Activated CD4-positive, alpha-beta memory T cell treated with anti-CD3 and anti-CD28 coated beads, Interleukin-2, amount 10 ng/mL, durations not matched to agents 7 days and 5 days (primary cell): ENCODE measurements around the gene GJB4. TPM values are rescaled to one million over a fixed set of nuclear protein-coding genes. Genes with fewer than 3 reads are reported as not detected.
"Not testable (repeated sequence)": the region's sequence is repeated elsewhere in the genome, so short reads cannot be mapped to it uniquely, and the experiment has no call there.

Experiments
- CTCF ChIA-PET: fragments of 350-600 bp; sonication (Branson Sonifier 250); formaldehyde crosslinking; loops from one replicate; lab custom pipeline; 2021; ENCODE audit warnings: antibody characterized with exemption, inconsistent platforms; lab: Charles Lee
- POLR2A ChIA-PET: fragments of 350-600 bp; sonication (Branson Sonifier 250); formaldehyde crosslinking; loops from one replicate; lab custom pipeline; 2021; ENCODE audit warnings: antibody characterized with exemption; lab: Charles Lee
- DNase-seq: peaks from one replicate; pipeline ENCODE4 v3.0.0-alpha.2; 2020
- H3K27ac Mint-ChIP-seq: one replicate; pipeline ENCODE4 v1.8.0; 2021; ENCODE audit warnings: mild to moderate bottlenecking, mixed read lengths
- H3K27me3 Mint-ChIP-seq: one replicate; pipeline ENCODE4 v1.8.0; 2021; ENCODE audit warnings: mixed read lengths
- H3K36me3 Mint-ChIP-seq: one replicate; pipeline ENCODE4 v1.8.0; 2021; ENCODE audit warnings: low read depth, mixed read lengths
- H3K4me1 Mint-ChIP-seq: one replicate; pipeline ENCODE4 v1.8.0; 2021; ENCODE audit warnings: mixed read lengths
- H3K4me3 Mint-ChIP-seq: one replicate; pipeline ENCODE4 v1.8.0; 2021; ENCODE audit warnings: mild to moderate bottlenecking, mixed read lengths
- H3K9me3 Mint-ChIP-seq: one replicate; pipeline ENCODE4 v1.8.0; 2021; ENCODE audit warnings: mixed read lengths
- total RNA-seq, 2 experiments: library from RNA; stranded (reverse); gene quantifications; one replicate each; pipeline ENCODE4 v1.2.3, GENCODE V29; 2021

GJB4 gene
- total RNA-seq, 2 experiments from 2014 or later: not detected

DNA sequence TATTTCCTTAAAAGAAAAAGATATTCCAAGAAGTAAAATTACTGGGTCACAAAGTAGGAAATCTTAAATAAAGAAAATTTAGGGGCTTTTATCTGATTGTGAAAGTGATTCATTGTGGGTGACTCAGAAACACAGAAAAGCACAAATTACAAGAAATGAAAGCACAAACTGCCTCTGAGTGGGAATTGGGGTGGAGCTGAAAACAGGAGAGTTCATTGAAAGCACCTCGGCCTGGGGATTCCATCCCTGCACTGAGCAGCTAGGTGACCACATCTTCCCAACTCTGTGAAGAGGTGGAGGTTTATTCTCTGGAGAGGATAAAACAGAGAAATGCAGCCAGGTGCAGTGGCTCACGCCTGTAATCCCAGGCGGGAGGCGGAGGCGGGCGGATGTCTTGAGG lies 40.7 kb downstream of the GJB4 start:
- CTCF ChIA-PET: interaction anchor here (1.7 kb wide), 1 partner anchor 52 kb away, joined by 4 read pairs; no protein-coding TSS in a partner anchor
- POLR2A ChIA-PET: no interaction called here
- H3K9me3 Mint-ChIP-seq: no peaks in the 10 kb centered on the region
- H3K27me3 Mint-ChIP-seq: peaks cover 34% of the 10 kb centered on the region
- H3K4me3 Mint-ChIP-seq: no peak overlapping the region
- H3K27ac Mint-ChIP-seq: no peak overlapping the region
- no peaks in the 10 kb centered on the region for H3K36me3 Mint-ChIP-seq
- no peak for DNase-seq
- H3K4me1 Mint-ChIP-seq: peaks cover 8% of the 10 kb centered on the region

GRCh38 chr1:34803770-34804169 lies 44.2 kb downstream of the GJB4 start:
- peaks cover 2% of the 10 kb centered on the region for H3K4me1 Mint-ChIP-seq

DNA sequence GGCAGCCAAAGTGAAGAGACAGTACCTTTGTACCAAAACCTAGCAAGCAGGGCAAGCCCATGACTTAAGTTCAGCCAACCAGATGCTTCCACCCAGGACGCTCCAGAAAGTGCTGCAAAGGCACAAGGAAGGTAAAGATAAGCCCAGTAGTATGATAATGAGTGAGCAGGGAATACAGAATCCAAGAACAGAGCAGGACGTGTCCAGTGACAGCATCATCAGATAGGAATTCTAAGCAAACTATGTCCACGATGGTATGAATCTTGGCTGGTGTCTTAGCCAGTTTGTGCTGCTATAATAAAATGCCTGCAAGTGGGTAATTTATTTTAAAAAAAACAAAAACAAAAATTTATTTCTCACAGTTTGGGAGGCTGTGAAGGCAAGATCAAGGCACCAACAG lies 46.9 kb downstream of the GJB4 start:
- ChIA-PET POLR2A (no interaction called here), CTCF (no interaction called here)
- H3K27me3 Mint-ChIP-seq: peaks cover 8% of the 10 kb centered on the region
- no peak overlapping the region for H3K27ac Mint-ChIP-seq
- DNase-seq: no peak
- peaks cover 2% of the 10 kb centered on the region for H3K9me3 Mint-ChIP-seq
- no peaks in the 10 kb centered on the region for H3K36me3 Mint-ChIP-seq
- H3K4me1 Mint-ChIP-seq: no peaks in the 10 kb centered on the region
- no peak overlapping the region for H3K4me3 Mint-ChIP-seq

More at GRCh38 chr1:34803770-34804169, 44.2 kb downstream of the GJB4 start:
- H3K27me3 Mint-ChIP-seq: peaks cover 13% of the 10 kb centered on the region
- H3K27ac Mint-ChIP-seq: no peak overlapping the region
- CTCF ChIA-PET: interaction anchor here (0.9 to 1.1 kb wide), 2 partner anchors 17 to 49 kb away, joined by 3 read pairs; no protein-coding TSS in a partner anchor
- no peak for DNase-seq
- no peaks in the 10 kb centered on the region for H3K9me3 Mint-ChIP-seq
- no peak overlapping the region for H3K4me3 Mint-ChIP-seq
- POLR2A ChIA-PET: no interaction called here
- no peaks in the 10 kb centered on the region for H3K36me3 Mint-ChIP-seq

DNA sequence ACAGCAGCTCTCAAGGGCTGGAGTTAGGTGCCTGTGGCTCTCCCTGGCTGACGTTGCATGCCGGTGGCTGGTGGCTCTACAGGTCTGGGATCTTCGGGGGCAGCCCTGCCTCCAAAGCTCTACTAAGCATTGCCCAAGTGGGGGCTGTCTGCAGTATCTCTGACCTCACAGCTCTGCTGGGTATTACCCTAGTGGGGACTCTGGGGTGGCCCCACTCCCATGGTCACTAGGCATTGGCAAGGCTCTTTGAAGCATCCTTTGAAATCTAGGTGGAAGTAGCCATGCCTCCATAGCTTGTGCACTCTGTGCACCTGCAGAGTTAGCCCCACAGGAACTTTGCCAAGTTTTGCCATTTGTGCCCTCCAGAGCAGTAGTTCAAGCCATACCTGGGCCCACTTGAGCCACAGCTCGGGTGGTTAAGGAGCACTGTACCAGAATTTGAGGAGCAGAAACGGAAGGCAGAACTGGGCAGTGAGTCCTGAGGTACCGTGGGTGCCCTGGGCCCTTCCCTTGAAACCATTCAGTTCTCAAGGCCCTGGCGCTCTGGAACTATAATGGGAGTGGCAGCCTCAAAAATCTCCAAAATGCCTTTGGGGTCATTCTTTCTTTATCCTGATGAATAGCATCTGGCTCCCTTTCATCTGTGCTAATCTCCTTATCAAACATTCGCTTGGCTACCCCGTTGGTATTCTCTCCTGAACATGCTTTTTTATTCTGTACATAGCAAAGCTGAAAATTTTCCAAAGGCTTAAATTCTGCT lies 48.7 kb downstream of the GJB4 start:
- Mint-ChIP-seq H3K27me3 (peaks cover 8% of the 10 kb centered on the region), H3K9me3 (peaks cover 2% of the 10 kb centered on the region), H3K4me1 (no peaks in the 10 kb centered on the region), H3K27ac (no peak overlapping the region), H3K36me3 (no peaks in the 10 kb centered on the region), H3K4me3 (no peak overlapping the region)
- ChIA-PET POLR2A (no interaction called here), CTCF (interaction anchor here (1.4 to 1.5 kb wide), 2 partner anchors 22 to 44 kb away, joined by 3 read pairs; no protein-coding TSS in a partner anchor)
- no peak for DNase-seq

GRCh38 chr1:34810781-34811180 lies 51.2 kb downstream of the GJB4 start:
- DNase-seq, H3K4me3 Mint-ChIP-seq, H3K27me3 Mint-ChIP-seq, H3K27ac Mint-ChIP-seq, H3K36me3 Mint-ChIP-seq, H3K4me1 Mint-ChIP-seq, POLR2A ChIA-PET, H3K9me3 Mint-ChIP-seq: not testable (repeated sequence)
- CTCF ChIA-PET: interaction anchor here (0.6 to 1.4 kb wide), 2 partner anchors 42 to 122 kb away, joined by 3 read pairs; no protein-coding TSS in a partner anchor

Other genes starting within 250 kb of the GJB4 start
- gene GJB5, start 4.7 kb upstream of the GJB4 start, total RNA-seq: not detected
- gene GJB3, start 21.5 kb downstream of the GJB4 start, total RNA-seq: not detected
- not detected for gene GJA4, start 33.3 kb downstream of the GJB4 start, total RNA-seq
- gene SMIM12, start 100.0 kb downstream of the GJB4 start, total RNA-seq: 10 to 100 TPM; 45.9 to 48.5 TPM
- under 1 TPM; 0.55 to 0.88 TPM for gene DLGAP3, start 169.9 kb downstream of the GJB4 start, total RNA-seq
- 10 to 100 TPM; 38.7 to 42.4 TPM for gene TMEM35B, start 225.6 kb downstream of the GJB4 start, total RNA-seq